ENCODE results near the gene LETM1. TPM values are rescaled to one million over a fixed set of nuclear protein-coding genes. Genes with fewer than 3 reads are reported as not detected.

LETM1 gene
- total RNA-seq, 1 experiment from 2014 or later = 53.9 TPM

DNA sequence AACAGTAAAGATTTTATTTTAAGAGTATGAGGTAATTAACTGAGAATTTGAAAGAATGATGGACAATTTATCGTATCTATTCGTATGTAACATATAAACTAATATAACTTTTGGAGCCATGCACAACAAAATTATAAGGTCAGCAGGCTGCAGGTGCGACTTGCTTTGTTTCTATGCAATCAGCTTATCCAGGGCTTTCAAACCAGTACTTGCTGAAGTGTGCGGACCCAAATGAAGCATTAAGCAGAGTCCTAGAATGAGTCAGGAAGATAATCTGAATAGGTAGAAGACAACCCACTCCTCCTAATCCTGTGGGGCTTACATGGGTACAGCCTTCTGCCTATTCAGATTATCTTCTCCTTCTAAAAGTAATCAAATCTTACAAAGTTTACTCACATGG lies 17.3 kb upstream of the LETM1 start:
- no peak for DNase-seq (ENCODE audit: extremely low read depth, low read depth)

DNA sequence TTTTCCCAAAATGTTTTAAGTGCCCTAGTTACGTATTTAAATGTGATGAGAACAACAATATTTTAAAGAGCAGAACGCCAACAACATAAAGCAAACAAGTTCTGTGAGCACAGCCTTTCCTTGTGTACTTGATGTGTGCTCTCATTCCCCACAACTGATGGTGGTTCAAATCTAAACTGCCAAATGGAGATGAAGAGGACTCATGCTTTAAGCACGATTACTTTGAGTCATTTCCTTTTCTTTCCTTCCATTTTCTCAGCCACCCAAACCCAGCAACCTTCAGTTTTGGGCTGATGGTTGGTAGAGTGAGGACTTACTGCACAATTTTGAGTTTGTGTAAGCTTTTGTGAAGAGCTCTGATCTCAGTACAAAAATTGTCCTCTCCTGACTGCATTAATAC lies 16.9 kb upstream of the LETM1 start:
- no peak for DNase-seq (ENCODE audit: extremely low read depth, low read depth)

DNA sequence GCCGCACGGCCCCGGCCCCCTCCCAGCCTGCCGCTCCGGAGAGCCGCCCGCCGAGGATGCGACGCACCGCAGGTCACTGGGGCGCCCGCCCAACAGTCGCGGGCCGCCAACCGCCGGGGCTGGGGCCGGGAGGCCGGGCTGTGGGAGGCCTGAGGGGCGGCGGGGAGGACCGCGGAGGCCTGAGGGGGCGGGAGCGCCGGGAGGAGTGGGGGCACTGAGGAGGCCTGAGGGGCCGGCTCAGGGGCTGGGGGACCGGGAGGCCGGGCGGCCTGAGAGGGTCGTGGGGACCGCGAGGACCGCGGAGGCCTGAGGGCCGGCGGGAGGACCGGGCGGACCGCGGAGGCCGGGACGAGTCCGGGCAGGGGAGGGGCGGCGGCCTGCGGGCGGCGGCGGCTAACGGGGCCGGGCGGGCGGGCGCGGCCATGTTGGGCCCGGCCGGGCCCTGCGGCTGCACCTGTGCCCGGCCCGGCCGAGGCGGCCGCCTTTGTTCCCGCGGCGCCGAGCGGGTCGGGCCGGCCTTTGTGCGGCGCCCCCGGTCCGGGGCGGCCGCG lies 15.6 kb upstream of the LETM1 start:
- no peak for DNase-seq (ENCODE audit: extremely low read depth, low read depth)

DNA sequence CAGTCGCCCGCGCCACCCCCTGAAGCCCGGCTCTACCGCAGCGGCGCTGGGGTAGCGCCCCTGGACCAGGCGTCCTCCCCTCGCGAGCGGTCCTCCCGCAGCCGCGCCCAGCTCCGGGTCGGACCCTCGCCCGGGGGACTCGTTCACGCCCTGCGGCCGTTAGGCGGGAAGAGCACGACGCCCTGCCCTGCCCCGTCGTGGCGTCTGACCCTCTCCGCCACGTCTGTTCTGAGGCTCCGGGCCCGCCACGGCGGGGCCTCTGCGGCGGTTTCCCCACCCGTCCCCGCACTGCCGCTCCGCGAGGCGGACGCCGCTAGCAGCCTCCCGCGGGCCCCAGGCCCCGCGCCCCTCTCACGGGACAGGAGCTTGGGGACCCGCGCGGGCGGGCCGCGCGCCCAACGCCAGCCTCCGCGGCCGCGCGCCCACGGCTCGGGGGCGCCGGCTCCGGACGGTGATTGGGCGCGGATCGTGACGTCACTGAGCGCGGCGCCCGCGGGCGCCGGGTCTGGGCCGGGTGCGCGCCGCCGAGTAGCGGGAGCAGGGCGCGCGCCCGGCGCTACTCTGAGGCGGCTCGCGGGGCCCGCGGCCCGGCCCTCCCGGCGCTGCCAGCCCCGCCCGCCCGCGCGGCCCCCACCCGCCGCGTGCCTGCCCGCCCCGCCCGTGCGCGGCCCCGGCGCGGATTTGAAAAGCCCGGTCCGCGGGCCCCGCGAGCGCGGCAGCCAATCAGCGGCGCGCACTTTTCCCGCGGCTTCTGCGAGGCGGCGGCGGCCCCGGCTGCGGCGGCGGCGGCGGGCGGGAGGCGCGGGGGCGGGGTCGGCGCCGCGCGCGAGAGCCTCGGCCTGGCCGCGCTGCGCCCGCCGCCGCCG lies 14.9 kb upstream of the LETM1 start, which contains the start of gene NSD2:
Gene NSD2, plus strand, starts transcription at position 816 of the 866 bp plus-strand sequence. CDS start 29,262 bp downstream, outside the sequence.
- DNase-seq (ENCODE audit: extremely low read depth, low read depth) = peak; percentile 83

DNA sequence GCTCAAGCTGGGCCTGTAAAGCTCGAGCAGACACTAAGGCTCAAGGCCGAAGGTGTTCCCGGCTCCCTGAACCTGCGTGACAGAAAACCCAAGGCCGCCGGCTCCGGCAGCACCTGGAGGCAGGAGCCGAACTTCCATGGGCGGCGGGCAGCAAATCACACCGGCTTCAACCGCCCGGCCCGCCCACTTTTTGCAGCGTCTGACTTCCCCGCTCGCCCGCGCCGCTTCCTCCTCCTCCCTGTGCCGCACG lies 14.3 kb upstream of the LETM1 start:
- DNase-seq (ENCODE audit: extremely low read depth, low read depth) = peak; percentile 63

DNA sequence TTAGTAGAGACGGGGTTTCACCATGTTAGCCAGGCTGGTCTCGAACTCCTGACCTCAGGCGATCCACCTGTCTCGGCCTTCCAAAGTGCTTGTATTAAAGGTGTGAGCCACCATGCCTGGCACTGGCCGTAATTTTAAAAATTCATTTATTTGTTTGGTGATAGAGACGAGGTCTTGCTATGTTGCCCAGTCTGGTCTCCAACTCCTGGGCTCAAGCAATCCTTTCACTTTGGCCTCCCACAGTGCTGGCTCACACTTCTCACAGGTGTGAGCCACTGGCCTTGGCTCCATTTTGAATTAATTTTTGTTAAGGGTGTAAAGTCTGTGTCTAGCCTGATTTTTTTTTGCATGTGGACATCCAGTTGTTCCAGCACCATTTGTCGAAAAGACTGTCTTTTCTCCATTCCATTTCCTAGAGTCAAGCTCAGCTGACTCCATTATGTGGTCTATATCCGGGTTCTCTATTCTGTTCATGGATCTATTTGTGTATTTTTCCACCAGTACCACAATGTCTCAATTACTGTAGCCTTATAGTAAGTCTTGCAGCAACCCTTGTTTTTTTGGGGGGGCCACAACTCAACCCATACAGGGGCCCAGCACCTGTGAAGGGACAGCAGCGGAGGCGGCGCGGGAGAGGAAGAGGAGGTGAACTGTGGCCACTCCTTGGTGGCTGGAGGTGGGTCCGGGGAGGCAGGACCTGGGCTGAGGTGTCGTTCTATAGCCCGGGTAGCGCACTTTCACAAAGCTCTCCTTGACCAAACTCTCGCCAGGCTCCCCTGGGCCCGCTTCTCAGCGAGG lies 13.8 kb upstream of the LETM1 start:
- DNase-seq (ENCODE audit: extremely low read depth, low read depth) = no peak

DNA sequence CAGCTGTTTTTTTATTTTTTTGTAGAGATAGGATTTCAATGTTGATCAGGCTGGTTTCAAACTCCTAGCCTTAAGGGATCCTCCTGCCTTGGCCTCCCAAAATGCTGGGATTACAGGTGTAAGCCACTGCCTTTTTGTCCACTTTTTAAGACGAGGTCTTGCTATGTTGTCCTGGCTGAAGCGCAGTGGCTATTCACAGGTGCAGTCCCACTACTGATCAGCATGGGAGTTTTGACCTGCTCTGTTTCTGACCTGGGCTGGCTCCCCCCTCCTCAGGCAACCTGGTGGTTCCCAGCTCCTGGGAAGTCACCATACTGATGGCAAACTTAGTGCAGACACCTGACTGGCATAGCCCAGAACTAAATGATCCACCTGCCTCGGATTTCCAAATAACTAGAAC lies 13.0 kb upstream of the LETM1 start:
- DNase-seq (ENCODE audit: extremely low read depth, low read depth) = no peak

DNA sequence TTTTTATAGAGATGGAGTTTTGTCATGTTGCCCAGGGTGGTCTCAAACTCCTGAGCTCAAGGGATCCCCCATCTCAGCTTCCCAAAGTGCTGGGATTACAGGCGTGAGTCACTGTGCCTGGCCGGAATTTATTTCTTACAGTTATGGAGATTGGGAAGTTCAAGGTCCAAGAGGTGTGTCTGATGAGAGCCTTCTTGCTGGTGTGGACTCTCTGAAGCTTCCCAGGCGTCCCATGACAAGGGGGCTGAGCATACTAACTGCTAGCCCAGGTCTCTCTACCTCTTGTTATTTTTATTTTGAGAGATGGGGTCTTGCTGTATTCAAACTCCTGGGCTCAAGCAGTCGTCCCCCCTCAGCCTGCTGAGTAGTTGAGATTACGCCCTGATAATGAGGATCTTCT lies 12.3 kb upstream of the LETM1 start:
- no peak for DNase-seq (ENCODE audit: extremely low read depth, low read depth)

DNA sequence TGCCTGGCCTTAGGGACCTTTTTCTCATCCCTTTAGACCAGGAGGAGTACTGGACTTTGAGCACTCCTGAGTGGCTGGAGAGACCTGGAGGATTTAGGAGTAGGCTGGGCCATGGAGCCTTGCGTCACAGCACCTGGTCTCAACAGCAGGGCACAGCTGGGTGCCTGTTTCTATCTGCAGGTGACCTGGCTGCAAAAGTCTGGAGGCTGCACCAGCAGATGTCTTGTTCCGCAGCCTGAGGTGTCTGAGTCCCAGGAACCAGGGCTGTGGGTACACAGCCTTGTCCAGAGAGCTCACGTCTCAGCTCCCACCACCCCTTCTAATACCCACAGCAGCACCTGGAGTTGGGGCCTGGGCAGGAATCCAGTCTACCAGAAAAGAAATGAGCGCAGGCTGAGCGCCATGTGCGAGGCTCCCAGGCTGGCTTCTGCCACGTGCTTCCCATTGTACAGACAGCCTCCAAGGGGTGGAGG lies 10.3 kb upstream of the LETM1 start:
- no peak for DNase-seq (ENCODE audit: extremely low read depth, low read depth)

DNA sequence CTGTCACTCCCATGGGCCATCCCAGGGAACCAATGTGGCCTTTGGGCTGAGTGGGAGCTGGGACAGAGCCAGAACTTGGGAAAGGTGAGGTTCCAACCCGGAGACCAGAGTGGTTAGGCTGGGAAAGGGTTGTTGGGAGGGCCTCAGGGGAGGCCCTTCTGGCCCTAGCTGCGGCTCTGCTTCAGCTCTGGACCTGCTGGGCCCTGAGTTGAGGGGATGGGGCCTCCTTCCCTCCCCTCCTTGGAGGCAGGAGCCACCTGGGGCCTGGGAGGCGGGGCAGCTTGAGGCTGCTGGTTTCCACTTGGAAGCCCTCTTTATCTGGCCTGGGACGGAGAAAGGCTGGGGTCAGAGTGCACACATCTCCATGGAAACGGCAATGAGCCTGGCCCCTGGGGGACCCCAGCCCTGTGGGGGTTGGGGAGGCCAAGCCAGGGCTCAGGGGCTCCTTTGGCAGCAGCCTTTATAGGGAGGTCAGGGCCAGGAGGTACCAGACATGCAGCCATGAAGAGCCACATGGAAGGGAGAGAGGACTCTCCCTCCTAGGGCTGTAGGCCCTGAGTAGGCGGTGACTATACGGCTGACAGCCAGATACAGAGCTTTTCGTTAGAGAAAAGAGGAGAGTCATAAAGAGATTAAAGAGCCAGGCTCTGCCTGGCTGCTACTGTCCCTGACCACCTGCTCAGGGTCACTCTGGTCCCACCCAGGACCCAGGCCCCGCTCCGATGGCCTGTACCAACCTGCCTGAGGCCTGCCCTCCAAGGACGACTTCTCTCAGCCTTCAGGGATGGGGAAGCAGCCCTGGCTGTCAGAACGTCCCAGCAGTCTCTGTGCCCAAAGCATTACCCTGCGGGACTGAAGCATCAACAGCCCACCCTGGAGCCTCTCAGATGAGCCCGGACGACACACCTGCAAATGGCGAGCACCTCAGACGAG lies 8.4 kb upstream of the LETM1 start:
- DNase-seq (ENCODE audit: extremely low read depth, low read depth) = no peak

DNA sequence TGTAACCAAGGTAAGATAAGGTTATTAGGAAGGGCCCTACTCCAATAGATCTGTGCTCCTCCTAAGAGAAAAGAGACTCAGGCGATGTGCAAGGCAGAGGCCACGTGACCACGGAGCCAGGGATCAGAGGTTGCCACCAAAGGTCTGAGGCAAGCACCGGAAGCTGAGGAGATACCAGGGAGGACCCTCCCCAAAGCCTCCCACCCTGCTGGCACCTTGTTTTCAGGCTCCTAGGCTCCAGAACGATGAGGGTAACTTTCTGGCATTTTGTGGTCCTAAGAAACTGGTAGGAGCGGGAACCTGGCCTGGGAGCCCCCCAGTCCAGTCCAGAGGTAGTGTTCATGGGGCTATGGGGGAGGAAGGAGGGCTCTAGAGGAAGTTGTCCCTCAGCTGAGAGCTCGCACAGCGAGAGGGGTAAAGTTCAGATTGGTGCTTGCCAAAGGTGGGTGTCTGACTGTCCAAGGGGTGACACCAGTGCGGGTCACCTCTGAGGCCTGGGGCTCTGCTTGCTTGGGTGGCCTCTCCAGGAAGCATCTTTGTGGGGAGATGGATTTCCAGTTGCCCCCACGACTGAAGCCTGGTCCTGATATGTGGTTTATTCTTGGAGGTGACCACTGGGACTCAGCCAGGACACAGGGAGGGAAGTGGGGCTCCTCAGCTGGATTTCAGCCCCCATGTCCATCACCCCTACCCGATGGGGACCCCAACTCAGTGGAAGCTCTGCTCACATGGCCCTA lies 7.5 kb upstream of the LETM1 start:
- no peak for DNase-seq (ENCODE audit: extremely low read depth, low read depth)

DNA sequence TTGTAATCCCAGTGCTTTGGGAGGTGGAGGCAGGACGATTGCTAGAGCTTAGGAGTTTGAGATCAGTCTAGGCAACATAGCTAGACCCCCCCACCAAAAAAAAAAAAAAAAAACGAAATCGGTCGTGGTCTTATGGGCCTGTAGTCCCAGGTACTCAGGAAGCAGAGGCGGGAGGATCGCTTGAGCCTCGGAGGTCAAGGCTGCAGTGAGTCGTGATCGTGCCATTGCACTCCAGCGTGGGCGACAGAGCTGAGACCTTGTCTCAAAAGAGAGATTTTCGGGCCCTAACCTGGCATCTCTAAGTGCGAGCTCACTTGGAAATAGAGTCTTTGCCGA lies 7.0 kb upstream of the LETM1 start:
- DNase-seq (ENCODE audit: extremely low read depth, low read depth) = no peak

DNA sequence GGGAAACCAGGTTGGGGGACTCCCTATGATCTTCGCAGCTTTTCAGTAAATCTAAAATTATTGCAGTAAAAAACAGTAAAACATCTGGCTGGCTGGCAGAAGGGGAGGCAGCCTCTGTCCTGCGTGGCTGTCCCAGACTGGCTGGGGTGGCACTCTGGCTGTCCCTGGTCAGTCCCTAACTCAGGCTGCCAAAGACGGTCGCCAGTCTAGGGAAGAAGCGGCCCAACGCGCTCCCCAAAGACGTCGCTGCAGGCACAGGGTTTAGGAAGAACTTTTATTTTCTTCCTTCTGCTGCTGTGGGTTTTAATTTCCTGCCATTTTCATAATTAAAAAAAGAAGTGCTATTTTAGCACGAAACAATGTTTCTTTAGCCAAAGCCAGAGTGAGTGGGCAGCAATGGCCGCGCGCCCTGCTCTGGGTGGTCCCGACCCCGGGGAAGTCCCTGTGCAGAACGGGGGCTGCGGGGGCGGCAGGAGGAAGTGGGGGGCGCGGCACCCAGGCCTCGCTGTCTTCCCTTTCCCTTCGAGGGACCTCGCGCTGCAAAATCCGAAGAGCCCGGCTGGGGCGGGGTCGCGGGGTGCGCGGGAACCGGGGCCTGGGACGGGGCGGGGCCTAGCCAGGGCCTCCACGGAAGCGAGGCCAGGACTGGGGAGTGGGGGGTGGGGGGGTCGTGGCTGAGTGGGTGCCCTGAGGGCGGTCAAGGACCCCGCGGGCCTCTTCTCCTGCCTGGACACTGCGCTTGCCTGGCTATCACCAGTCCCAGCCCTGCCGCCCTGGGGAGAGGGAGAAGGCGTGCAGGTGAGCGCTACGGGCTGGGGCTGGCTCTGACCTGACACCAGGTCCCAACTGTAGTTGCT lies 6.3 kb upstream of the LETM1 start:
- DNase-seq (ENCODE audit: extremely low read depth, low read depth) = no peak

DNA sequence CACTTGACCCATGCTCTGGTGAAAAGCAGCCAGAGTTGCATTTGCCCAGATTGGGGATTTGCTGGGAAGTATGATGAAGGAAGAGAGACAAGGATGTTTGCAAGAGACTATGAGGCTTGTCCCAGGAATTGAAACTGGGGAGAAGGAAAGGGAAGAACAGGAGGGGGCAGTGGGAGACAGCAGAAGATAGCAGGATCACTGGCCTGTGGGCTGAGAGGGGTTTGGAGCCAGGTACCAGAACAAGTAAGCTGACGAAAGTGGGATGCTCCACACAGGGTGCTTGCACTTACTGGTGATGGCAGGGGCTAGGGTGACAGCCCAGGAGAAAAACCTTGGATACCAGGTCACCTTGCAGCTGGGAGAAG lies 3.4 kb upstream of the LETM1 start:
- DNase-seq (ENCODE audit: extremely low read depth, low read depth) = no peak

DNA sequence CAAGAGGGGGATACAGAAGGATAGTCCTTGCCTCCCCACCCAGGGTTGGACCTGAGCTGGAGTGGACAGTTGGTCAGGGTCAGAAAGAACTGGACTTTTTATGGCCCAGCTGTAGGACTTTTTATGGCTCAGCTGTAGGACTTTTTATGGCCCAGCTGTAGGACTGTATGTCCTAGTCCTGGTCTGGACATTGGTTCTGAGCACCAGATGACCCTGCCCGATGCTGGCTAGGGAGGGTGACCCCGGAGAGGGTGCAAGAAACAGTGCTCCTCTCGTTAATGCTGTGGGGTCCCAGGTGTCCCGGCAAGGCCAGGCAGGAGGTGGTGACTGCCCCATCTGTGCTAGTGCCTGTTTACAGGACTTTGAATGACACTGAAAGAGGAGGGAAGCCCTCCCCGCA lies 2.0 kb upstream of the LETM1 start:
- DNase-seq (ENCODE audit: extremely low read depth, low read depth) = no peak

DNA sequence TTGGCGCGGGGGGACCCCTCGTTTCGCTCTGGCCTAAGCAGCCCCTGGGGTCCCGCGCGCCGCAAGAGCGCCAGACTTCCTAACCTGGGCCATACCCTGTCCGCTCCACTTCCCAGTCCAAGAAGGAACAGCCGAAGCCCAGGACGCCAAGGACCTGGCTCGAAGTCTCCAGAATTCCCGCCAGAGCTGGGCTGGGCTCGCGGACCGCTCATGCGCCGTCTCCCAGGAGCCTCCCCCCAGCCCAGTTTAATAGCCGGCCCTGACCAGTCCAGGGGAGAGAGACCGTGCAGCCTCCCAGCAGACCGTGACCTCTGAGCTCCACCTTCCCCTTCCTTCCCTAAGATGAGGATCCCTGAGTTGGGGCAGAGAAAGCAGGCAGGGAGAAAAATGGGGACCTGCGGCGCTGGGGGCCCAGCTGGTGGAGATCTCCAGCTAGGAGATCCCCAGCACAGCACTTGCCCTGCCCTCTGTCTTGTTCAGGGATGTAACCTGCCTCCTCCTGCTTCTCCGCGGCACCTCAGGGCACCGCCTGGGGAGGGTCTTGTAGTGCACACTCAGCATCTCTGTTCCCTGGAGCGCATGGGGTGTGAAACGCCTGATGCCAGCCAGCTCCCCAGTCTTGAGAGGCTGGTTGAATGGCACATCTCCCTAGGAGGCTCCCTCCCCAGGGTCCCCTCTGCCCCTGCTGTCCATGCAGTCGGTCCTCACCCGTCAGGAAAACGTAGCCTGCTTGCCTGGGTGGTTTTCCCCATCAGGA lies 1.2 kb upstream of the LETM1 start:
- no peak for DNase-seq (ENCODE audit: extremely low read depth, low read depth)

DNA sequence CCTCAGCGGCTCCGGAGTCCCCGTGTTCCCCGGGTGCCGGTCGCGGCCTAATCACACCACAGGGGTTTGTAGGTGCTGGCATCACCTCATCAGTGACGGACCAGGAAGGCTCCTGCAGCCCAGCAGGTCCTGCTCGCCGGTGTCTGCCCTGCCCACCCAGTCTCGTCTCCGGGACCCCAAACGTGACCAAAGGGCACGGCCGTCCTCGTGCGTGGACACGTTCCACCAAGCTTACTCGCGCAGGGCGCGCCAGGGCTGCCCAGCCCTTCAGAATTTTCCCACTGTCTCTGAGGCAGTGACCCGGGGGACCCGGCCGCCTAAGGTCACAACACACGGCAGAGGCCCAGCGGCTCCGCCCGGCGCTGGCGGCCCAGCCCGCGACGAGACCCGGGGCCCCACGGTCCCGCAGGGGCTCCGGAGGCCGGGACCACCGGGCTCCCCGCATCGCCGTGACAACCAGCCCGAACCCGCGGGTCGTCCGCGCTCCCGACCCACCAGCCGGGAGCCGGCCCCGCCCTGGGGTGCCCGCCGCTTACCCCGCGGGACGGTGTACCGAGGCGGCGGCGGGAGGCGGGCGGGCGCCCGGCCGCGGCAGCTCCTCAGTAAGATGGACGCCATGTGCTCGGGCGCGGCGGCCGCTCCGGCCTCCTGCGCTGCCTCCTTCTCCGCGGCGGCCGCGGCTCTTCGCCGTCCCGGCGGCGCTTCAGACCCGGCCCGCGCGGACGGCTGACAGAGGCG lies 454 bp downstream of the LETM1 start:
- no peak for DNase-seq (ENCODE audit: extremely low read depth, low read depth)

DNA sequence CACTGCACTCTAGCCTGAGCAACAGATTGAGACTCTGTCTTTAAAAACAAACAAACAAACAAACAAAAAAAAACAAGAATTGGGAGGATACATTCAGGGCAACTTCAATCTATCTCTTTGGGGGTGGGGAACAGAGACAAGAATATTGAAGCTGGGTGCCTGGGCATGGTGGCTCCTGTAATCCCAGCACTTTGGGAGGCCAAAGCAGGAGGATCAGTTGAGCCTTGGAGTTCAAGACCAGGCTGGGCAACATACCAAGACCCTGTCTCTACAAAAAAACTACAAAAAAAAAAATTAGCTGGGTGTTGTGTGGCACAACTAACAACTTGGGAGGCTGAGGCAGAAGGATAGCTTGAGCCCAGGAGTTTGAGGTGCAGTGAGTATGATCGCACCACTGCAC lies 1.2 kb downstream of the LETM1 start:
- no peak for DNase-seq (ENCODE audit: extremely low read depth, low read depth)

Measured in NCI-H460 (cell line).